WTC11 (cell line): ENCODE data around the gene SLC18A2.

Source experiments
- IRF2 ChIP-seq: sonication (generic); formaldehyde crosslinking; IDR thresholded peaks from 2 replicates; pipeline ENCODE4 v1.8.0; 2022; ENCODE audit warnings: low read depth, missing genetic modification reagents, borderline replicate concordance
- TCF7 ChIP-seq: sonication (generic); formaldehyde crosslinking; IDR thresholded peaks from 2 replicates; pipeline ENCODE4 v1.8.0; 2022; ENCODE audit warnings: mild to moderate bottlenecking, low read depth, missing genetic modification reagents, moderate library complexity
- TP53 ChIP-seq: sonication (generic); formaldehyde crosslinking; IDR thresholded peaks from 2 replicates; pipeline ENCODE4 v1.8.1; 2023; ENCODE audit warnings: mild to moderate bottlenecking, missing genetic modification reagents
- TF ChIP-seq, protein P1 (sequence below): sonication (generic); formaldehyde crosslinking; conservative IDR thresholded peaks from 2 replicates; pipeline ENCODE4 v1.8.1; 2022; ENCODE audit warnings: mild to moderate bottlenecking, missing genetic modification reagents
- TF ChIP-seq, protein P2 (sequence below): fragments of 200-600 bp; IDR thresholded peaks from 2 replicates; pipeline ENCODE4 v1.8.0; 2022; ENCODE audit warnings: antibody characterized with exemption
- TF ChIP-seq, protein P3 (sequence below): sonication (generic); formaldehyde crosslinking; IDR thresholded peaks from 2 replicates; pipeline ENCODE4 v1.8.1; 2023; ENCODE audit warnings: mild to moderate bottlenecking, missing genetic modification reagents, moderate library complexity
- TF ChIP-seq, protein P4 (sequence below): sonication (generic); formaldehyde crosslinking; IDR thresholded peaks from 2 replicates; pipeline ENCODE4 v1.8.1; 2022; ENCODE audit warnings: low read depth, mild to moderate bottlenecking, moderate library complexity, missing genetic modification reagents, borderline replicate concordance

DNA sequence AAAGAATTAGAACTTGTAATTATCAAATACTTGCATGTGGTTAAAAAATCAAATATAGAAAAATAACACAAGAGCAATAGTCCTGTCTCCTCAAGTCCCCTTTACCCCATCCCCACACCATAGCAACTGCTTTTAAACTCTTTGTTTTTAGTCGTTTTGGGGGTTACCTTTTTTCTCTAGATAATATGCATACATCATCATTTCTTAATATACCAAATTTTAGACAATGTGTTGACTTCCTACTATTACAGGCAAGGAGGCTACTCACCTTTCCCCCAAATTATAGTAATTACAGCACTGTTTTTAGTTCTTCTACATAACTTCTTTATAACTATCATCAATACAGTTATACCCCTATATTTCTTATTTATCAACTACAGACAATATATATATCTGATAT, 57.3 kb downstream of the SLC18A2 start:
- TF ChIP-seq TCF7 (CRISPR knock-in tag) (no peak), IRF2 (CRISPR knock-in tag) (no peak), TP53 (no peak)
- TF ChIP-seq, protein P1, sequence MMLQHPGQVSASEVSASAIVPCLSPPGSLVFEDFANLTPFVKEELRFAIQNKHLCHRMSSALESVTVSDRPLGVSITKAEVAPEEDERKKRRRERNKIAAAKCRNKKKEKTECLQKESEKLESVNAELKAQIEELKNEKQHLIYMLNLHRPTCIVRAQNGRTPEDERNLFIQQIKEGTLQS (CRISPR knock-in tag), result no peak
- TF ChIP-seq, protein P2, sequence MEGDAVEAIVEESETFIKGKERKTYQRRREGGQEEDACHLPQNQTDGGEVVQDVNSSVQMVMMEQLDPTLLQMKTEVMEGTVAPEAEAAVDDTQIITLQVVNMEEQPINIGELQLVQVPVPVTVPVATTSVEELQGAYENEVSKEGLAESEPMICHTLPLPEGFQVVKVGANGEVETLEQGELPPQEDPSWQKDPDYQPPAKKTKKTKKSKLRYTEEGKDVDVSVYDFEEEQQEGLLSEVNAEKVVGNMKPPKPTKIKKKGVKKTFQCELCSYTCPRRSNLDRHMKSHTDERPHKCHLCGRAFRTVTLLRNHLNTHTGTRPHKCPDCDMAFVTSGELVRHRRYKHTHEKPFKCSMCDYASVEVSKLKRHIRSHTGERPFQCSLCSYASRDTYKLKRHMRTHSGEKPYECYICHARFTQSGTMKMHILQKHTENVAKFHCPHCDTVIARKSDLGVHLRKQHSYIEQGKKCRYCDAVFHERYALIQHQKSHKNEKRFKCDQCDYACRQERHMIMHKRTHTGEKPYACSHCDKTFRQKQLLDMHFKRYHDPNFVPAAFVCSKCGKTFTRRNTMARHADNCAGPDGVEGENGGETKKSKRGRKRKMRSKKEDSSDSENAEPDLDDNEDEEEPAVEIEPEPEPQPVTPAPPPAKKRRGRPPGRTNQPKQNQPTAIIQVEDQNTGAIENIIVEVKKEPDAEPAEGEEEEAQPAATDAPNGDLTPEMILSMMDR, result no peak
- TF ChIP-seq, protein P3, sequence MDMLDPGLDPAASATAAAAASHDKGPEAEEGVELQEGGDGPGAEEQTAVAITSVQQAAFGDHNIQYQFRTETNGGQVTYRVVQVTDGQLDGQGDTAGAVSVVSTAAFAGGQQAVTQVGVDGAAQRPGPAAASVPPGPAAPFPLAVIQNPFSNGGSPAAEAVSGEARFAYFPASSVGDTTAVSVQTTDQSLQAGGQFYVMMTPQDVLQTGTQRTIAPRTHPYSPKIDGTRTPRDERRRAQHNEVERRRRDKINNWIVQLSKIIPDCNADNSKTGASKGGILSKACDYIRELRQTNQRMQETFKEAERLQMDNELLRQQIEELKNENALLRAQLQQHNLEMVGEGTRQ (CRISPR knock-in tag), result no peak
- TF ChIP-seq, protein P4, sequence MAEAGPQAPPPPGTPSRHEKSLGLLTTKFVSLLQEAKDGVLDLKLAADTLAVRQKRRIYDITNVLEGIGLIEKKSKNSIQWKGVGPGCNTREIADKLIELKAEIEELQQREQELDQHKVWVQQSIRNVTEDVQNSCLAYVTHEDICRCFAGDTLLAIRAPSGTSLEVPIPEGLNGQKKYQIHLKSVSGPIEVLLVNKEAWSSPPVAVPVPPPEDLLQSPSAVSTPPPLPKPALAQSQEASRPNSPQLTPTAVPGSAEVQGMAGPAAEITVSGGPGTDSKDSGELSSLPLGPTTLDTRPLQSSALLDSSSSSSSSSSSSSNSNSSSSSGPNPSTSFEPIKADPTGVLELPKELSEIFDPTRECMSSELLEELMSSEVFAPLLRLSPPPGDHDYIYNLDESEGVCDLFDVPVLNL (CRISPR knock-in tag), result no peak
